DOHH2 (cell line): ENCODE results near the gene GRK1.

Experiments
- H3F3A ChIP-seq: fragments of 200-600 bp; sonication (generic), shearing (Covaris generic); 2 replicates; pipeline ENCODE4 v1.6.0; 2016; ENCODE audit warnings: antibody characterized with exemption, mild to moderate bottlenecking; ENCODE audit not compliant: control insufficient read depth, insufficient read depth
- H3K27ac ChIP-seq: fragments of 200-600 bp; sonication (generic); 2 replicates; pipeline ENCODE4 v1.5.1; 2014; ENCODE audit warnings: low read depth, mild to moderate bottlenecking, low read length, moderate library complexity
- H3K27me3 ChIP-seq: fragments of 200-600 bp; sonication (generic); 2 replicates; pipeline ENCODE4 v1.6.1; 2014; ENCODE audit warnings: mild to moderate bottlenecking, low read length, mixed read lengths; ENCODE audit not compliant: control insufficient read depth
- H3K36me3 ChIP-seq: fragments of 200-600 bp; sonication (generic); 2 replicates; pipeline ENCODE4 v1.6.1; 2014; ENCODE audit warnings: mild to moderate bottlenecking, low read length, moderate library complexity, mixed read lengths; ENCODE audit not compliant: control insufficient read depth
- H3K4me1 ChIP-seq: fragments of 200-600 bp; sonication (generic); 2 replicates; pipeline ENCODE4 v1.6.1; 2014; ENCODE audit warnings: mild to moderate bottlenecking, low read length, mixed read lengths; ENCODE audit not compliant: control insufficient read depth
- H3K4me2 ChIP-seq: fragments of 200-600 bp; sonication (generic); 2 replicates; pipeline ENCODE4 v1.6.0; 2014; ENCODE audit warnings: mild to moderate bottlenecking, low read length, moderate library complexity
- H3K4me3 ChIP-seq: fragments of 200-600 bp; sonication (generic); 2 replicates; pipeline ENCODE4 v1.5.1; 2014; ENCODE audit warnings: mild to moderate bottlenecking, low read length, mixed read lengths
- H3K79me2 ChIP-seq: fragments of 200-600 bp; sonication (generic); 2 replicates; pipeline ENCODE4 v1.6.1; 2014; ENCODE audit warnings: mild to moderate bottlenecking, low read length, mixed read lengths; ENCODE audit not compliant: control insufficient read depth
- H3K9me2 ChIP-seq: fragments of 200-600 bp; sonication (generic); replicated peaks from 2 replicates; pipeline ENCODE4 v1.6.1; 2014; ENCODE audit warnings: mild to moderate bottlenecking, low read length, mixed read lengths; ENCODE audit not compliant: control insufficient read depth
- H3K9me3 ChIP-seq: fragments of 200-600 bp; sonication (generic); 2 replicates; pipeline ENCODE4 v1.6.1; 2014; ENCODE audit warnings: antibody characterized with exemption, low read length, mixed read lengths; ENCODE audit not compliant: control insufficient read depth, insufficient read depth
- H4K20me1 ChIP-seq: fragments of 200-600 bp; sonication (generic); 2 replicates; pipeline ENCODE4 v1.6.0; 2014; ENCODE audit warnings: low read depth, mild to moderate bottlenecking, antibody characterized with exemption, low read length, moderate library complexity; ENCODE audit not compliant: control insufficient read depth, insufficient read depth
- EZH2phosphoT487 ChIP-seq: fragments of 200-600 bp; sonication (generic); IDR thresholded peaks from 2 replicates; pipeline ENCODE4 v1.6.1; 2017; ENCODE audit warnings: borderline replicate concordance, mild to moderate bottlenecking, antibody characterized with exemption, low read length, moderate library complexity, mixed read lengths
- TF ChIP-seq, protein P1 (sequence below): fragments of 200-600 bp; sonication (generic); IDR thresholded peaks from one replicate; pipeline ENCODE4 v1.5.1; 2014; ENCODE audit warnings: antibody characterized with exemption, mild to moderate bottlenecking, low read depth, low read length; ENCODE audit not compliant: poor library complexity, severe bottlenecking

GRK1 gene

DNA sequence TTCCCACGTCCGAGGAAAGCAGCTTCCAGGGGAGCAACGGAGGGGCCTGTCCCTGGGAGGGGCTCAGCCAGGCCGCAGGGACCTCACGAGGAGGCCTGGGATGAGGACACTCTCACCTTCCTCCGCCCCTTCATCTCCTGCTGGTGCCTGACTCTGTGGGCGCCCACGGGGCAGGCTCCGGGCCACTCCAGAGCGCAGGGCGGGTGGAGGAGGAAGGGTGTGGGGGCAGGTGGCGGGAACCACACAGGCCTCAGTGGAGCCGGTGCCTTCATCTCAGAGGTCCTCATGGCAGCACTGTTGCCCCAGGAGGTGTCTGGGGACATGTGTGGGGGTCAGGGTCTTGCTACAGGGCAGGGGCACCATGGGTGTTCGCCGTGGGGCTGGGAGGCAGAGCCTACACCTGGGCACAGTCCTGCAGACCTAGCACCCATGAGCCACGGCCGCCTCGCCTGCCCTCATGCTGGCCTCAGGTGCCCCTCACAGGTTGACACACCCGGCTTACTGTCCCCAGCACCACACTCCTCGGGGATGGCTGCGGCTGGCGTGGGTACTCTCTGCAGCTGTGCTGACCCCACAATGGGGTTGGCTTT is 81.9 kb downstream of the GRK1 start:
- H3K27ac ChIP-seq: no peak overlapping the region

DNA sequence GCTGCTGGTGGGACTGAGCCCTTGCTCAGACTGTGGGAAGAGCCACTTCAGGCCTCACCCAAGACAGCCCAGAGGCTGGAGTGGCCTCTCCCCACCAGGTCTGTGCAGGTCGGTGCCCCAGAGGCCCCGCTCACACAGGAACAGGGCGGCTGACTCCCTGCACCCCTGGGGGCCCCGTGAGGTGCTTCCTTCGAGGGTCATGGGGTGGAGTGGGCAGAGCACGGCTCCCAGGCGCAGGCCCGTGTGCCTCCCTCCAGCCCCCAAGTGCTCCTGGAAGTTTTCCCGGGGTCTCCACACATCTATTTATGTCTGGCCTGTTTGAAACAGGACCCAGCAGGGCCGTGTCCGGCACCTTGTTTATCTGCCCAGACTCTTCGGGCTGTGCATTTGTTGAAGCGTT is 82.5 kb downstream of the GRK1 start:
- no peaks in the 10 kb centered on the region for H3K9me2 ChIP-seq
- H3K4me1 ChIP-seq: no peaks in the 10 kb centered on the region
- H3K27ac ChIP-seq: no peak overlapping the region
- H3K9me3 ChIP-seq: peaks cover 25% of the 10 kb centered on the region; the same call in 1 of the 2 replicates
- no peaks in the 10 kb centered on the region for H3K79me2 ChIP-seq
- H3F3A ChIP-seq: peaks cover 10% of the 10 kb centered on the region
- no peak overlapping the region for H3K4me3 ChIP-seq
- no peaks in the 10 kb centered on the region for H3K27me3 ChIP-seq
- H3K4me2 ChIP-seq: no peak overlapping the region
- no peak for TF ChIP-seq EZH2phosphoT487
- TF ChIP-seq, protein P1, sequence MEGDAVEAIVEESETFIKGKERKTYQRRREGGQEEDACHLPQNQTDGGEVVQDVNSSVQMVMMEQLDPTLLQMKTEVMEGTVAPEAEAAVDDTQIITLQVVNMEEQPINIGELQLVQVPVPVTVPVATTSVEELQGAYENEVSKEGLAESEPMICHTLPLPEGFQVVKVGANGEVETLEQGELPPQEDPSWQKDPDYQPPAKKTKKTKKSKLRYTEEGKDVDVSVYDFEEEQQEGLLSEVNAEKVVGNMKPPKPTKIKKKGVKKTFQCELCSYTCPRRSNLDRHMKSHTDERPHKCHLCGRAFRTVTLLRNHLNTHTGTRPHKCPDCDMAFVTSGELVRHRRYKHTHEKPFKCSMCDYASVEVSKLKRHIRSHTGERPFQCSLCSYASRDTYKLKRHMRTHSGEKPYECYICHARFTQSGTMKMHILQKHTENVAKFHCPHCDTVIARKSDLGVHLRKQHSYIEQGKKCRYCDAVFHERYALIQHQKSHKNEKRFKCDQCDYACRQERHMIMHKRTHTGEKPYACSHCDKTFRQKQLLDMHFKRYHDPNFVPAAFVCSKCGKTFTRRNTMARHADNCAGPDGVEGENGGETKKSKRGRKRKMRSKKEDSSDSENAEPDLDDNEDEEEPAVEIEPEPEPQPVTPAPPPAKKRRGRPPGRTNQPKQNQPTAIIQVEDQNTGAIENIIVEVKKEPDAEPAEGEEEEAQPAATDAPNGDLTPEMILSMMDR: no peak
- H3K36me3 ChIP-seq: no peaks in the 10 kb centered on the region
- no peaks in the 10 kb centered on the region for H4K20me1 ChIP-seq

More for the DNA sequence above, 81.9 kb downstream of the GRK1 start:
- H3K79me2 ChIP-seq: no peaks in the 10 kb centered on the region
- H3K4me2 ChIP-seq: no peak overlapping the region
- no peak overlapping the region for H3K4me3 ChIP-seq
- H3K9me3 ChIP-seq: peaks cover 25% of the 10 kb centered on the region; the same call in 1 of the 2 replicates
- peaks cover 10% of the 10 kb centered on the region for H3F3A ChIP-seq
- TF ChIP-seq, protein P1: no peak
- TF ChIP-seq EZH2phosphoT487: no peak
- H3K36me3 ChIP-seq: no peaks in the 10 kb centered on the region
- no peaks in the 10 kb centered on the region for H3K4me1 ChIP-seq
- H4K20me1 ChIP-seq: no peaks in the 10 kb centered on the region
- H3K27me3 ChIP-seq: no peaks in the 10 kb centered on the region
- H3K9me2 ChIP-seq: no peaks in the 10 kb centered on the region

DNA sequence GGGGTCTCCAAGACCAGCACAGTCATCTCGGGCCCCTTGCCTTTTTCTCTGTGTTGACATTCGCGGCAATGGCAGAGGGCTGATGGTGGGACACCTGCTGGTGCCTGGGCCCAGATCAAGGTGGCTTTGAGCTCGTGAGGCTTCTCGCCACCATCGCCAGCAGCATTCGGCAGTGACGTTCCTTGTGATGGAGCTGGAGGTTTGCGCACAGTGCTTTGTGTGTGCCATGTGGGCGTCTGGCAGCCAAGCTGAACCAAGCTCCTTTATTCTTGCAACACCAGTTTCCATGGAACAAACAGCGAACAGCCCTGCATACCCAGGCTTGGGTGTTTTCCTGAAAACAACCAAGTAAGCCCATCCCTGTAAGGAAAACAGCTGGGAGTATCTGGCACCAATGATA is 82.9 kb downstream of the GRK1 start:
- H3K79me2 ChIP-seq: no peaks in the 10 kb centered on the region
- no peaks in the 10 kb centered on the region for H4K20me1 ChIP-seq
- H3K27me3 ChIP-seq: no peaks in the 10 kb centered on the region
- H3K27ac ChIP-seq: no peak overlapping the region
- TF ChIP-seq EZH2phosphoT487: no peak
- TF ChIP-seq, protein P1: no peak
- peaks cover 25% of the 10 kb centered on the region; the same call in 1 of the 2 replicates for H3K9me3 ChIP-seq
- H3K9me2 ChIP-seq: no peaks in the 10 kb centered on the region
- no peaks in the 10 kb centered on the region for H3K4me1 ChIP-seq
- no peak overlapping the region for H3K4me3 ChIP-seq
- H3K4me2 ChIP-seq: no peak overlapping the region
- peaks cover 10% of the 10 kb centered on the region for H3F3A ChIP-seq
- H3K36me3 ChIP-seq: no peaks in the 10 kb centered on the region
